ELF-1 (cell line): ENCODE measurements around the gene RTN4RL1.

ENCODE experiments used
- DNase-seq: peaks from one replicate; pipeline ENCODE4 v3.0.0-alpha.2; 2016; ENCODE audit warnings: low read depth, low spot score

Gene RTN4RL1

GRCh38 chr17:1948517-1948825, 76.7 kb downstream of the RTN4RL1 start:
- DNase-seq, result no peak

DNA sequence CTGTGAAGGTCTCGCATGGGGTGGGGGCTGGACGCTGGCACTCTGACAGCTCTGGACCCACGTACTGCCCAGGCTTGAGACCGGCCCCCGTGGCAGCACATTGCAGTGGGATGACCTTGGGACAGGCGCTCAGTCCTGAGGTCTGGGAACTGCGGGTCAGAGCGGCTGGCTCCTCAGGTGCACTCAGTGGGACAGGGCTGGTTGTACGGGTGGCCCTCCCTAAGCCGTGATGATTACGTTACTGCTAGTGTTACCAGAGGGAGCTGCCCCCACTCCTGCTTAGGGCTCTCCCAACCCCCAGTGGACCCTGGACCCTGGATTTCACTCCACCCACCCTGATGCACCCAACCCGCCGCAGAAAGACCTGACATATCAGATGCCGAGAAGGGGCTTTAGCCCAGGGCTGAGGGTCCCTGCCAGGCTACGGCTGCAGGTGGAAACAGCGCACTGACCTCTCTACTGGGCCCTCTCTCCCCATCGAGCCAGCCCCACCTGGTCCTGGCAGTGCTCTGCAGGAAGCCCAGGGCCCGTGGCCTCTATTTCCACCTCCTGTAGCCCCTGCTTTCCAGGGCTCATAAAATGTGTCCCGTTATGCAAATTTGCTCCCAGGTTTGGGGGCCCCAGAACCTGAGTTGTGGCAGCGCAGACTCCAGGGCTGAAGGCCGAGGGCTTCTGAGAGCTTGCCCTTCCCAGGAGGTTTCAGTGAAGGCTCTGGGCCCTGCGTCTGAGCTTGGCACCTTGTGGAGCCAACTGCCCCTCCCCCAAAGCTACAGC, 77.2 kb downstream of the RTN4RL1 start:
- DNase-seq, result no peak

DNA sequence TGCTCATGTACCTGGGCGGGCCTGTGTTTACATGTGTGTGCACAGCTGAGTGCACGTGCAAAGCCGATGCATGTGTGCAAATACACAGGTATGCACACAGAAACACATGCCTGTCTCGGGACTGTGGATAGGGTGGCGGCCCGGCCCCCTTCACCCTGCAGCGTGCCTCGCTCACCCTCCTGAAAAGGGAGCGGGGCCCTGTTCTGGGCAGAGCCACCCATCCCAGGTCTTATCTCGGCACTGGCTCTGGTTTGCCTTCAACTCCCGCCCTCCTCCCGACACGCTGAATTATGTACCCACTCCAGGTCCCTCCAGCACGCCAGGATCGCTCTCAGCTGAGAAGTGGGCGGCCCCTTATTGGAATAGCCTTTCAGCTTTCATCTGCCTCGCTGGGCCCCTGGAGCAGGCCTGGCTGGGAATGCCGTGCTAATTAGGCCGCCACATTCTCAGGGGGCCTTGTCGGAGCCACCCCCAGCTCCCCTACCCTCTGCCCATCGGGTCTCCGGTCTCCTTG, 77.8 kb downstream of the RTN4RL1 start:
- DNase-seq, result peak; percentile 57

- DNase-seq, result peak; percentile 78
These were observed 78.9 kb downstream of the RTN4RL1 start for GRCh38 chr17:1946021-1946932.

- DNase-seq, result no peak
These were observed 79.5 kb downstream of the RTN4RL1 start for GRCh38 chr17:1945621-1946020.

GRCh38 chr17:1943436-1943831, 81.7 kb downstream of the RTN4RL1 start:
- DNase-seq, result no peak

DNA sequence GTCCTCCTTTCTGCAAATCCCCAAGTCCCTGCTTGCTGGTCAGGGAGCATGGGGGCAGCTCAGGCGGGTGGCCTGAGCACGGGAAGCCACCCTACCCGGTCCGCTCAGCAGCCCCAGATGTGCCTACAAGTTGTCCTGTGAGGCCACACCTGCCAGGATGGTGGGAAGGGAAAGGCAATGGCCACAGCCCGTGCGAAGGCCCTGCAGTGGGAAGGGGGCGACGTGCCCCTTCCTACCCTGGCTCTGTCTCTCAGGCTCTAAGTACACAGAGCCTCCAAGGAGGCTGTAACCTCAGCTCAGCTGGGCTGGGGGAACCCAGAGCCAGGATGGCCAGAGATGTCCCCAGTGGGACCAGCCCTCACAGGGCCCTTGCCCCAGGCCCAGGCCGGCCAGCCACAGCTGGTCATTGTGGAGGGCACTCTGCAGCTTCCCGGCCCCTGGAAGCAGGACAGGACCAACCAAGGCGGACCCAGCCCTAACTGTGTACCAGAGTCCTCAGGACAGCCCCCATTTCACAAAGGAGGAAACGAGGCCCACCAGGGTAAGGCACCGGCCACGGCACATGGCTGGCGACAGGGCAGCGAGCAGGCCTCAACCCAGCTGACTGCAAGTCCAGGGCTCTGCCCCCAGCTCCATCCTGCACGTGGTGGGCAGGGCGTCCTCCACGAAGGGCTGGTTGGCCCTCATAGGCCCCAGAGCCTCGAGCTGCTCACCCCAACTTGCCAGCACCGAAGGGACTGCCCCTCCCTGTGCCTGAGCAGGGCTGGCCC, 82.3 kb downstream of the RTN4RL1 start:
- DNase-seq, result no peak

- no peak for DNase-seq
These were observed 83.1 kb downstream of the RTN4RL1 start for GRCh38 chr17:1942066-1942365.

DNA sequence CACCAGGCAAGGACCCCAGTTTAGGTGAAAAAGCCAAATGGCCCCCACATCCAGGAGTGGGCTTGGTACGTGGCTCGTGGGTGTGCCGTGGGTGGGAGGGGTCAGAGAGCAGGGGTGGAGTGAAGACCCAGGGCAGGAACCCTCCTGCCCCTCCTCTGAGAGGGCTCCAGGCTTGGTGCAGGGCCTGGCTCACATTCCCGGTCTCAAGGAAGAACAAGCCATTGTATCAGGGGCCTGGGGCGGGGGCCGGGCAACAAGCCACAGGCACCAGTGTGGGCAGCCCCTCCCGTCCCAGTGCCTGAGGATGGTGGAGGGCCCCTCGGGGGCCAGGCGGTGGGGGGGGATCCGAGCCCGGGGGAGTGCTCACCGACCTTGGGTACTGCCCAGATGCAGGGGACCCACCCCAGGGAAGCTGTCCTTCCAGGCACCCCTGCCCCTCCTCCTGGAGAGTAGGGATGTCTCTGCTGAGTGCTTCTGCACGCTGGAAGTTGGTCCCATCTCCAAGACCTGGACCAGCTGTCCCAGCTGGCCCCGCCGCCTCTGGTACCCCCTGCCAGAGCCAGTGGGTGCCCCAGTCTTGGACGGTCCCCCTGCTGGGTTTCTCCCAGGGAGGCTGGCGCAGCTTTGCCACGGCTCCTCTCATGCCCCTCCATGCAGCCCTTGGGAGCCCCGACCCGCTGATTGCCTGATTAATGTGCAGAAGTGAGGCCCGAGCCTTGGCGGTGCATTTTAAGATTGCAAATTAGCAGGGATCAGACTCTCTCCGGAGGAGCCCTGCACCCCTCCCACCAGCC, 83.7 kb downstream of the RTN4RL1 start:
- no peak for DNase-seq

GRCh38 chr17:1940810-1941185, 84.3 kb downstream of the RTN4RL1 start:
- DNase-seq, result no peak

GRCh38 chr17:1939981-1940809, 84.9 kb downstream of the RTN4RL1 start:
- no peak for DNase-seq

DNA sequence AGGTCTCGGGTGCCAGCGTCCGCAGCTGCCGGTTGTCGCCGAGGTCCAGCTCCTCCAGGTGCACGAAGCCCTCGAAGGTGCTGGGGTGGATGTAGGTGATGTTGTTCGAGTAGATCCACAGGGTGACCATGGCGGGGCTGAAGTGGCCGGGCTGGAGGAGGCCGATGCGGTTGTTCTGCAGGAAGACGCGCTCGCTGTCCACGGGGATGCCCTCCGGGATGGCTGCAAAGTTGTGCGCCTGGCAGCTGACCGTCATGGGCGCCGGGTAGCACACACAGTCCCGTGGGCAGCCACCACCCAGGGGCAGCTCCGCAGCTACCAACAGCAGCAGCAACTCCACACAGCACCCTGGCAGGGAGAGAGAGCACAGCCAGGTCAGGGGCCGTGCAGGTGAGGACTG, 87.7 kb downstream of the RTN4RL1 start:
- DNase-seq, result no peak

GRCh38 chr17:1936766-1937165, 88.4 kb downstream of the RTN4RL1 start:
- no peak for DNase-seq

DNA sequence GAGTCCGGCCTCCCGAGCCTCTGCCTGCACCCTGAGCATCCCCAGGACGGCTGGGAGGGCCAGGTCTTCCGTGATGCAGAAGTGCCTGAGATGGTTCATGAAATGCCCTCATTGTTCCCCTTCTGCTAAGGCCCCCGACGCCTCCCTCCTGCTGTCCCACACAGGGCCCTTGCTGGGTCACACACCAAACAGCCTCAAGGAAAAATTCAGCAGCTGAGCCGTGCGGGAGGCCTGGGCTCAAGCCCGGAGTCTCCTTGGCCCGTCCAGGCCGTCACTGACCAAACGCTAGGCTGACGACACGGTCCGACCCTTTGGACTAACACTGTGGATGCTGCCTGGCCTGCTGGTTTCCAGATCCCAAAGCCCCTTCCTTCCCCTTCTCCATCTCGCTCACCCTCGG, 90.2 kb downstream of the RTN4RL1 start:
- DNase-seq, result no peak

DNA sequence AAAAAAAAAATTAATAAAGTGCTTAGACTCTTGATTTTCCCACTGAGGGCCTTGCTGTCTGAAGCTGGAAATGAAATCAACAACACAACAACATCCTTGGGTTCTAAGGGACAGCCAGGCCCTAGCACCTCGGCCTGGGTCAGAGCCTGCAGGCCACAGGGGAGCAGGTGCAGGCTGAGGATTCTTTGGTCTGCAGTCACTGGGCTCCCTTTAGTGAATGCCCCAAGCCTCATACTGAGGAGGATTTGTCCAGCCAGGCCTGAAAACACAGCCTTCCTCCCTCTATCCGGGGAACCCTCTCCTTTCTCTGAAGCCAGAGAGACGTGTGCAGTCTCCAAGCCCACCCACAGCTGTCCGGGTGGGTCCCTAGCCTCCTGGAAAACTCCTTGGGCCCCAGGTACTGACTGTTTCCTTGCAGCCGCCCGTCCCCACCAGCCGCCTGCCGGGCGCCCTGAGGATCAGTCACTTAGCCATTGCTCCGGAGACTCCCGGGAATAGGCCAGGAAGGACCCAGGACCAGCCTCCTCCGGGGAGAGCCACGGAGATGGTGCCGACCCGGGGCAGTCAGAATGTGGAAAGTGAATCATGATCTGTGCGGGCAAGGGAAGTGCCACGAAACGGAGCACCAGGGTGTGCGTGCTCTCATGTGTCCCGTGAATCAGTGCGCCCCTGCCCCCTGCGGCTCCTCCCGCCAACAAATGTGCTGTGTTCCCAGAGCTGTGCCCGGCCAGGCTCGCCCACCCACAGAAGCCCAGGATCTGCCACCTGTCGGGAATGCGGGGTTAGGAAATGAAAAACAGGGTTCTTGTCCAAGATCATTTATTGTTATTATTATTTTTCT, 91.0 kb downstream of the RTN4RL1 start:
- no peak for DNase-seq

DNA sequence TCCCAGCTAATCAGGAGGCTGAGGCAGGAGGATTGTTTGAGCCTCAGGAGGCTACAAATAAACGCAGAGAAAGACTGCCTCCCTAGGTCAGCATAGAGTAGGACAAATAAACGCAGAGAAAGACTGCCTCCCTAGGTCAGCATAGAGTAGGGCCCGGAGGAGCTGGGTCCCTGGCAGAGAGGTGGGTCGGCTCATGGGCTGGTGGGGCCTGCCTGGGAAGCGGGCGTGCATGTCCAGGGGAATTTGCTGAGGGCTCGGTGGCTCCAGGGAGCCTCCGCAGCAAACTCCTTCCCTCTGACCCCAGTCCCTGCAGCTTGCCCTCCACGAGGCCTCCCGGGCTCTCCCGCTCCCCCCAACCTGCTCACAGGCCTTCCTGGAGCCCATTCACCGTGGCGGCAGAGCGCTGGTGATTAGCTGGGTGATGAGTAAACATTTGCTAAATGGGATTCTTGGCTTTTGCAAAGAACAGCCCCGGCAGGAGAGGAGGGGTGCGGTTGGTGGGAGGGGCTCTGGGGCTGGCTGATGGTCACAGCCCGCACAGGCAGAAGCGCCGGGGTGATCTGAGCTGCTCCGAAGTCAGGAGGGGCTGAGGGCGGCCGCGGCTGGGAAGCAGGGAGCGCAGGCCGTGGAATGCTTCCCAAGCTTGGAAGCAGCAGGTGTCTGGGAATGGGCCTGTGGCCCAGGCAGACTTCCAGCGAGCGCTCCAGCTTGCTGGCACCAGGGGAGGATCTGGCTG, 93.1 kb downstream of the RTN4RL1 start:
- DNase-seq, result peak; percentile 69

- DNase-seq, result no peak
These were observed 94.8 kb downstream of the RTN4RL1 start for GRCh38 chr17:1930337-1930645.

DNA sequence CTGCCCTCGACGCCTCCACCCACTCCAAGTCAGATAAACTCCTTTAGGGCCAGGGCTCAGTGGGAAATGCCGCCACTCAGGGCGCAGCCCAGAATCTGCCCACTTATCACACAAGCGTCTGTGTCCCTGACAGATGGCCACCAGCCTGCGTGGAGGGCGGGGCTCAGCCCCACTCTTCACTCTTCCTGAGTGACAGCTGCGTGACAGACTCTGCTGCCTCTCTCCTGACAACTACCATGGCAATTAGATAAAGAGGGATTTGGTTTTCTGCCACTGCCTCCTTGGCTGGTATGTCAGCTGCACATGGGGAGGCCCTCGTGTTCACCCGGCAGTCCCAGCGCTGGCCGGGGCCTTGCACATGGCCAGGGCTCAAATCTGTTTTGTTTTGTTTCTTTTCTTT, 96.2 kb downstream of the RTN4RL1 start:
- DNase-seq, result no peak

DNA sequence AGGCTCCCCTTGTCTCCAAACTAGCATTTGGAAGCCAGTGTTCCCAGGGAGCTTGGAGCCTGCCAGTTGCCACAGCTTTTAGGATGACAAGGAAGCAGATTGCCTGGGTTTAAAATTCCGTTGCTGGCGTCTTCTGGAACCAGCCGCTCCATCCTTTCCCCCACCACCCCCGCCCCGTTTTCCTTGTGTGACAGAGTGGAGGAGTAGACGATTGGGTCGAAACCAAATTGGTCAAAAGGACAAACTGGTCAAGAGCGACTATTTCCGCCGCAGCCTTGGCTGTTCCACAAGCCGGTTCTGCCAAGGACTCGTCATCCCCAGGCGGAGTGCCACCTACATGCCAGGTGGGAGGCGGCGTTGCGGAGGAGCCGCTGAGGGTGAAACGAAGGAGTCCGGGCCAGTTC, 104.2 kb downstream of the RTN4RL1 start:
- no peak for DNase-seq
